Stimulated activated memory B cell treated with anti-CD40 and anti-IgM and Interleukin-4, amounts not matched to agents 10 μg/mL and 1 μg/mL and 100 μg/mL, for 72 hours (primary cell): ENCODE measurements around the gene ERF.

Experiments
- ATAC-seq: fragments of 150-1000 bp; cut with Tn5 transposase; 2 replicates; pipeline ENCODE4 v1.10.0; 2021
- H3K27ac Mint-ChIP-seq: one replicate; pipeline ENCODE4 v1.8.0; 2022; ENCODE audit warnings: mild to moderate bottlenecking, mixed read lengths
- H3K27me3 Mint-ChIP-seq: one replicate; pipeline ENCODE4 v1.8.0; 2022; ENCODE audit warnings: mixed read lengths
- H3K36me3 Mint-ChIP-seq: one replicate; pipeline ENCODE4 v1.8.0; 2022; ENCODE audit warnings: mixed read lengths
- H3K4me1 Mint-ChIP-seq: one replicate; pipeline ENCODE4 v1.8.0; 2022; ENCODE audit warnings: mixed read lengths
- H3K4me3 Mint-ChIP-seq: one replicate; pipeline ENCODE4 v1.8.0; 2022; ENCODE audit warnings: mild to moderate bottlenecking, moderate library complexity, mixed read lengths
- H3K9me3 Mint-ChIP-seq: one replicate; pipeline ENCODE4 v1.8.0; 2022; ENCODE audit warnings: mixed read lengths

Gene ERF

DNA sequence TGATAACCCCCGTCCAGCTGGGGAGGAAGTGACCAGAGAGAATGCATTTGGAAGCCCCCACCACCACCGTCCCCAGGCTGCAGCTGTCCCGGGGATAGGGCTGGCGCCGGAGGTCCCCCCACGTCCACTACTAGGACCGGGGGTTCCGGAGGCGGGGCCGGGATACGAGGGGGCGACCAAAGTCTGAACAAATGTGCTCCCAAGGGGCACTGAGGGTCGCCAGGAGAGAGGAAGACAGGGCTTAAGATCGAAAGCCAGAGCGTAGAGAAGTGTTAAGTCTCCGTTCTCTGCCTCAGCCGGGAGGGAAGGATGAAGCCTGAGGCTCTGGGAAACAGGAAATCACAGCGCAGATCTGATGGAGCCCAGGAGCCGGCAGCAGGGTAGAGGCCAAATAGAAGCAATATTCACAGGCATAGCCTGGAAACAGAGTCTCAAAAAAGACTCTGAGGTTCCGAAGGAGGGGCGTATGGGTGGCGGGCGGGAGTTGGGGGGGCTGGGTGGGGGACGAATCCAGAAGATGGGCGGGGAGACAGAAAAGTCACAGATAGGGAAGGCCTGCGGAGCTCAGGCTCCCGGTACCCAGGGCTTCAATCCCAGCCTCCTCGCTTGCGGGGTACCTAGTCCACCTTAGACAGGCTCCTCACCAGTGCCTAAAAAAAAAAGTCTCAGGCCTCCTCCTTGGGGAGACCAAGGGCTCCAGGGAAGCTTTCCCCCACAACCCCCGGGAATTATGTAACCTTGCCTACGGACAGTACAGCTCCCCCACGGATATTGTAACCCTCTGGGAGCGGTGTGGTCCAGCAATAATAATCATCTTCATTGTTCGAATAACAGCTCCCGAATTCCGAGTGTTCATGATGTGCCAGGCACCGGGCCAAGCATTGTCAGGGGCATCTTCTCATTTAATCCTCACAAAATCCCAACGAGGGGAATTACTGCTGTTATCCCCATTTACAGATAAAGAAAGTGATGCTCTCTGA, 1.1 kb upstream of the ERF start:
- Mint-ChIP-seq H3K9me3 (no peaks in the 10 kb centered on the region), H3K27ac (peak overlapping the region; percentile 95), H3K27me3 (peaks cover 16% of the 10 kb centered on the region), H3K4me3 (peak overlapping the region; percentile 98), H3K4me1 (peaks cover 35% of the 10 kb centered on the region), H3K36me3 (no peaks in the 10 kb centered on the region)
- no peak for ATAC-seq

DNA sequence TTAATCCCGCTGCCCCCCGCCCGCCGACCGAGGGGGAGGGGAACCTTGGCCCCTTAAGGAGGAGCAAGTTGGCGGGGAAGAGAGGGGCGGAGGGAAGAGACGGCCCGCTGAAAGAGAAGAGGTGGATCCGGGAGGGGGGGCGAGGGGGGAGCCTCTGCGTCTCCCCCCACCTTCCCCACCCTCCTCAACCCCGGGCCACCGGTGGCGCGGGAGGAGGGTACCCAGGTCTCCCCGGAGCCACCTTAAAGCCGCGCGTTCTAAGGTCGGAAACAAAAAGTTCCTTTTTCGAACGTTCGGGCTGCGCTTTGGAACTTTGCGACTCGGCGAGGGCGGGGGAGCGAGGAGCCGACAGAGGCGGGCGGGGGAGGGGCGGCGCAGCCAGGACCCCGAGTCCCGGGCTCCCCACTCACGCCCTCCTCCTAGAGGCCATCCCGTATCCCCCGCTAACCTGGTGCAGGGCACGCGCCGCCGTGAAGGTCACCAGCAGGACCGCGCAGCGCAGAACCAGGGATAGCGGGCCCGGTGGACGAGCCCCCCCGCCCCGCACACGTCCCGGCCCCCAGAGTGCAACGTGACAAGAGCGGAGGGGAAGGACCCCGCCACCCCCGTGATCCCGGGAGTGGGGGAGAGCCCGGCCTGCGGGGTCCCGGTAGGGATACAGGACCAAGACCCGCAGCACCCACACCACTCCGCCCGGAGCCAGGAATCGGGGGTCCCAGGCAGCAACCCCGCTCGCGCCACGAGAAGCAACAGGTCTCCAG, 659 bp downstream of the ERF start:
- peak overlapping the region; percentile 95 for H3K27ac Mint-ChIP-seq
- peaks cover under 1% of the 10 kb centered on the region for H3K36me3 Mint-ChIP-seq
- H3K4me1 Mint-ChIP-seq = peaks cover 35% of the 10 kb centered on the region
- ATAC-seq = peak; percentile 60
- peaks cover 16% of the 10 kb centered on the region for H3K27me3 Mint-ChIP-seq
- peak overlapping the region; percentile 98 for H3K4me3 Mint-ChIP-seq
- H3K9me3 Mint-ChIP-seq = no peaks in the 10 kb centered on the region

DNA sequence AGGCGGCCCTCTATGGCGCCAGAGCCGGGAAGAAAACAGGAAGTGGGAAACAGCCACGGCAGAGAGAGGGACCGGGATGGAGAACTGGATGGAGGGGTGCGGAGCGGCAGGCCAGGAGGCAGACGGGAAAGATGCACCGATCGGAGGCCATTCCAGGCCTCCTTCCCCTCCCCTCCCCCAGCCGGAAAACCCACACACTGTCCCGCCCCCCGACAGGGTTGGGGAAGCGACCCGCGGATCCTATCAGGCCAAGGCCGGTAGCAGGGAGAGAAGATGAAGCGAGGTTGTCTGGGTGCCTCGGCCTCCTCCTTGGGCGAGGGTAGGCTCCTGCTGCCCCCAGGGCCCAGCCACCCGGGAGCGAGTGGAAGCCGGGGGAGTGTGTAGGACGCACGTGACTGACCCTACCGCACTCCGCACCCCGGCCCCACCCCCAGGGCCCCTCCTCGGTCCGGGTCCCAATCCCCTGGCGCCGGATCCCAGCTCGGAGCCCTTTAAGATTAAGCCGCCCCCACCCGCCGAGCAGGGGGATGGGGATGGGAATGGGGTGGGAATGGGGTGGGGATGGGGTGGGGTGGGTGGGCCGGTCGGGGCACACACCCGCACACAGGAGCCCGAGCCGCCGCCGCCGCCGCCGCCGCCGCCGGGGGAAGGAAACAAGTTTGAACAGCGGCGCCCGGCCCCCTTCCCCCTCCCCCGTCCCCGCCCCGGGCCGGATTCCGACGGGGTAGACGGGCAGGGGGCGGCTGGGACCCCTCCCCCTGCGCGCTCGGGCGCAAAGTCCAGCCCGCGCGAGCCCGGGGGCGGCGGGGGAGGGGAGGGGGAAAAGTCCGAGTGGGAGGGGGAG, 1.5 kb downstream of the ERF start:
- Mint-ChIP-seq H3K4me1 (peaks cover 41% of the 10 kb centered on the region), H3K27me3 (peaks cover 16% of the 10 kb centered on the region), H3K9me3 (no peaks in the 10 kb centered on the region), H3K4me3 (peak overlapping the region; percentile 98), H3K36me3 (peaks cover 6% of the 10 kb centered on the region), H3K27ac (peak overlapping the region; percentile 95)
- peak; percentile 50 for ATAC-seq

DNA sequence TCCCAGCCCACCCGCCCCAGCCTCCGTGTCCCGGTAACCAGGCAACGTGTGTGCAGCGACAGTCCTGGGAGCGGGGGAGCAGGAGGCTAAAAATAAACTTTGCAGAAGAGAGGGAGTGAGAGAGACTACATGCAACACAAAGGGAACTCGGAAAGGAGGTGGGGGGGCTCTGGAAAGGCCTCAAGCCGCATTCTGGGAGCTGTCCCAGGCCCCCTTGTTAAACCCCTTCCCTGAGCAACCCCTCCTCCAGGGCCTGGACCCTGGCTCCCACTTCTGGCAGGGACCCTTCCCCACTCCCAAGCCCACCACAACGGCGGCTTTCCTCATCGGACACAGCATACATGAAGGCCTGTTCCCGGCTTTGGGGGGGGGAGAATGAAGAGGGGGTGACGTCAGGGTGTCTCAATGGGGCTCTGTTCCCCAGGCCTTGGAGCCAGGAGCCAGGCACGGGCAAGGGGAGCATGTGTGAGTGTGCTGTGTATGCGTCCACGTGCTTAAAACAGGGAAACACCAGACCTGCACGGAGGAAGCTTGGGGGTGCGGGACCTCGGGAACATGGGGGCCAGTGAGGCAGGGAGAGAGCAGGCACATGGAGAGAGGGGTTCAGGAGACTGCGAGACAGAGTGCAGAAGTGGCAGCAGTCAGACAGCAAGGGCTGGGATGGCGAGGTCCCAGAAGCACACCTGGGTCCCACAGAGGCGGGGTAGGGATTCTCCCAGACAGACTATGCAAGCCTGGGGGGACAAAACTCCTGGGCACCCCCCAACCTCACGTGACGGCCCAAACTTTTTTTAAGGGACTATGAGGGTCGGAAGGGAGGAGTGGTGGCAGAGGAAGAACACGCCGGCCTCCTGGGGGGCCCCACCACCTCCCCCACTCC, 2.3 kb downstream of the ERF start:
- H3K27ac Mint-ChIP-seq = peak overlapping the region; percentile 95
- H3K27me3 Mint-ChIP-seq = peaks cover 16% of the 10 kb centered on the region
- peak overlapping the region; percentile 98 for H3K4me3 Mint-ChIP-seq
- peaks cover 6% of the 10 kb centered on the region for H3K36me3 Mint-ChIP-seq
- peaks cover 41% of the 10 kb centered on the region for H3K4me1 Mint-ChIP-seq
- no peak for ATAC-seq
- H3K9me3 Mint-ChIP-seq = no peaks in the 10 kb centered on the region

DNA sequence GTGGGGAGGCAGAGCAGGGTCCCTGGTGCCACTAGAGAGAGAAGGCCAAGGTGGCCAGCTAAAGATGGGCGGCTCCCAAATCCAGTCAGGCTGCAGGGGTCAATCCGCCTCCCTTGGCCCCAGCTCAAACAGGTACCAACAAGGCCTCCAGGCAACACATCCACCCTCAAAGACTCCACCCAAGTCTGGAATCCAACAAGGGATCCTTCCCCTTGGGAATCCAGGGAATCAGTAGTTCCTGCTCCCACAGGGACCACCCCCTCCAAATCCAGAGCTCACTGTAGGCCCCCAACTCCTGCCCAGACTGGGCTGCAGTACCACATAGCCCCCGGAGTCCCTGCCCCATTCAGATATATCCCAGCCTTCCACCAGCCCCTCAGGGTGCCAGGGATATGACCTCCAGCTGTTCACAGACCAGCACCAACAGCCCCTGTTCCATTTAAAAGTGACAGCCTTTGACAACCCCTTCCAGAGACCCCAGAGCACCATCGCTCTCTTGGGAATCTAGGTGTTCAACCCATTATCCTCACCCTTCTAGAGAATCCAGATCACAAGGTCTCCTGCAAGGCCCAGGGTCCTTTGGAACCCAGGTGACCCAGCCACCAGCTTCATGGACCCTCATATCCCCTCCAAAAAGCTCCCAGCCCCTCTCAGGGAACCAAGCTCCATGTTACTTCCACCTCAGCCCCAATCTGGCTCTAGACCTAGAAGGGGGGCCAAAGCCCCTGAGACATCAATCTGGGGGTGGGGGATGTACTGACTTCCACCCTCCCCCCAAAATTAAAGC, 3.2 kb downstream of the ERF start:
- Mint-ChIP-seq H3K9me3 (no peaks in the 10 kb centered on the region), H3K36me3 (peaks cover 6% of the 10 kb centered on the region), H3K27me3 (peaks cover 14% of the 10 kb centered on the region), H3K4me1 (peaks cover 43% of the 10 kb centered on the region), H3K4me3 (peak overlapping the region; percentile 98), H3K27ac (peak overlapping the region; percentile 95)
- no peak for ATAC-seq

DNA sequence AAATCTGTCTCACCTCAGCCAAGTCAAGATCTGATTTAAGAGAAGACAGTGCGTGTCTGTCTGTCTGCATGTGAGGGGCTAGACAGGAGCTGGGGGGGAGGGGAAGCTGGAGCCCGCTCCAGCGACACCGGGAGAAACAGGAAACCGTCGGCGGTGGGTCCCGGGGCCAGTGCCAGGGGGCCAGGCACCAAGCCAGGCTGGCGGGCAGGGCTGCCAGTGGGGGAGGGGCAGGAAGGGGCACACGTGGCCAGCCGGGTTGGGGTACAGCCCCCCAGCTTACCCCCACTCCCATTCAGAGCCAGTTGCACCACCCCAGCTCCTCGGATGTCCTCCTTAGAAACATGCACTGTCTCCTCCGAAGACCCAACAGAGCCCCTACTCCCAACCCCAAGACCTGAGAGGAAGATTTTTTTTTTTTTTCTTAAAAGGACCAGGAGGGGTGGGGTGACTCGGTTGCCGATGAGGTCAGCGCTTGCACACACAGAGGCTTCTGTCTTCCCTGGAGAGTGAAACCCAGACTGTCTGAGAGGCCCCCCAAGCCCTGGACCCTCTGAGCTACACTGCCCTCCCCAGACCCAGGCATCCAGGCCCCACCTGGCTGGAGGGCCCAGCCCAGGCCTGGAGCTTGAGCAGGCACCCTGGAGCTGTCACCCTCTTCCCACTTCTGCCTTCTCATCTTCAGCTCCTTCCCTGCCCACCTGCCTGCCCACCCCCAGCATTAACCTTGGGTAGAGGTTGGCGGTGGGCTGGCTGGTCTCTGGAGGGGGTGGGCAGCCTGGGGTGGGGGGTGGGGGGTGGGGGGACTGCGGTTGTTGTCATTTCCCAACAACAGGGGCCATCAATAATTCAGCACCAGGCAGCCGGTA, 4.0 kb downstream of the ERF start:
- peaks cover 6% of the 10 kb centered on the region for H3K36me3 Mint-ChIP-seq
- no peak overlapping the region for H3K27ac Mint-ChIP-seq
- peaks cover 41% of the 10 kb centered on the region for H3K4me1 Mint-ChIP-seq
- no peak overlapping the region for H3K4me3 Mint-ChIP-seq
- peaks cover 5% of the 10 kb centered on the region for H3K27me3 Mint-ChIP-seq
- no peaks in the 10 kb centered on the region for H3K9me3 Mint-ChIP-seq
- no peak for ATAC-seq

DNA sequence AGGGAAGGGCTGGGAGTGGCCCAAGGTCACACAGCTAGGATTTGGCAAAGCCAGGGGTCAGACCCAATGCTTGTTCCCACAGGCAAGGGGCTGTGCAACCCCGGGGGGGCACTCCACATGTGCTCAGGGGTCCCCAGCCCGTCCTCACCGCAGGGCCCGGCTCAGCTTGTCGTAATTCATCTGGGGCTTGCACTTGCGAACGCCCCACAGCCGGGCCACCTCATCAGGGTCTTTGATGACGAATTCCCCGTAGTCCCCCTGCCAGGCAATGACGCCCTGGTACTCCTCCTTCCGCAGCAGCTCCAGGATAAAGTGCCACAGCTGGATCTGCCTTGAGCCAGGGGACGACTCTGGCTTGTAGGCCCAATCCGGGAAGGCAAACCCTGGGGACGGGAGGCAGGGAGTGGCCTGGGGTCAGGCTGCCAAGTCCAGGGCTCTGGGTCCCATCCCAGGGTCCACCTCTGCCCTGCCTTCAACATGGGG, 4.7 kb downstream of the ERF start:
- no peak overlapping the region for H3K27ac Mint-ChIP-seq
- H3K9me3 Mint-ChIP-seq = no peaks in the 10 kb centered on the region
- no peaks in the 10 kb centered on the region for H3K27me3 Mint-ChIP-seq
- H3K4me3 Mint-ChIP-seq = no peak overlapping the region
- H3K4me1 Mint-ChIP-seq = peaks cover 38% of the 10 kb centered on the region
- ATAC-seq = no peak
- peaks cover 6% of the 10 kb centered on the region for H3K36me3 Mint-ChIP-seq

DNA sequence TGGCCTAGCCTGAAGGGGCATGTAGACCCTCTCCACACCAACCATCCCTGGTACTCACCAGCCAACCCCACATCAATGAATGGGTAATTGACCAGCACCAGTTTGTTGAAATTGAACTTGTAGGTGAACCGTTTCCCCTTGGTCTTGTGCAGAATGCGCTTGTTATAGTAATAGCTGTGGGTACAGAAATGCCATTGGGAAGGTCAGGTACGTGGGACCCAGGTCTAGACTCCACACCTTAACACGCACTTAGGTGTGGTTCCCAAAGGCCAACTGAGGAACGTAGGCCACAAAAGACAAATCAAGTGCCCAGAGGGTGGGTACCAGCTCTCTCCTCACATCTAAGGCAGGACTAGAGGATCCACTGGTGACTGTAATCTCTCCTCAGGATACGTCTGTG, 5.2 kb downstream of the ERF start:
- Mint-ChIP-seq H3K9me3 (no peaks in the 10 kb centered on the region), H3K4me3 (no peak overlapping the region), H3K27ac (no peak overlapping the region), H3K4me1 (peaks cover 42% of the 10 kb centered on the region), H3K36me3 (peaks cover 6% of the 10 kb centered on the region), H3K27me3 (no peaks in the 10 kb centered on the region)
- no peak for ATAC-seq

DNA sequence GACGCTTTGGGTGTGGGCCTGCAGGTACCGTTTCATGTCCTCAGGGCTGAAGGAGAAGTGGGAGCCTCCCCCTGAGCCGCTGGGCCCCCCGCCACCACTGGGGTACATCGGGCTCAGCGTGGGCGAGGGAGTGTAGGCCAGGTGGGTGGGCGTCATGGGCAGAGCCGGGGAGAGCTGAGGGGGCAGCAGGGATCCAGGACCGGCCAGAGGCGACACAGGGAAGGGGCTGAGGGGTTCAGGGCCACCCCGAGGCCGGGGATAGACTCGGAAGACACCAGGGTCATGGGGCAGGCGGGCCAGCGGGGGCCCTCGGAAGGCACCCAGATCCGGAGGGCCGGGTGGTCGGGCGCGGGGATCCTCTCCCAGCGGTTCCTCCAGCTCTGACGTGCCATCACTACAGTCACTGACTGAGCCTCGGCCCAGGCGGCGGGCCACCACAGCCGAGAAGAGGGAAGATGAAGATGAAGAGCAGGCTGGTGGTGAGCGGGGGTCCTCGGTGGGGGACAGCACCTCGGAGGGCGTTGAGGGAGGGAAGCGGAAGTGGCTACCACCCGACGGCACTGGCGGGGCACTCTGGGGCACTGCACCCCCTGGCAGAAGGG, 5.7 kb downstream of the ERF start:
- H3K4me1 Mint-ChIP-seq = peaks cover 47% of the 10 kb centered on the region
- peaks cover 6% of the 10 kb centered on the region for H3K36me3 Mint-ChIP-seq
- no peaks in the 10 kb centered on the region for H3K27me3 Mint-ChIP-seq
- H3K27ac Mint-ChIP-seq = no peak overlapping the region
- H3K4me3 Mint-ChIP-seq = no peak overlapping the region
- H3K9me3 Mint-ChIP-seq = no peaks in the 10 kb centered on the region
- no peak for ATAC-seq

DNA sequence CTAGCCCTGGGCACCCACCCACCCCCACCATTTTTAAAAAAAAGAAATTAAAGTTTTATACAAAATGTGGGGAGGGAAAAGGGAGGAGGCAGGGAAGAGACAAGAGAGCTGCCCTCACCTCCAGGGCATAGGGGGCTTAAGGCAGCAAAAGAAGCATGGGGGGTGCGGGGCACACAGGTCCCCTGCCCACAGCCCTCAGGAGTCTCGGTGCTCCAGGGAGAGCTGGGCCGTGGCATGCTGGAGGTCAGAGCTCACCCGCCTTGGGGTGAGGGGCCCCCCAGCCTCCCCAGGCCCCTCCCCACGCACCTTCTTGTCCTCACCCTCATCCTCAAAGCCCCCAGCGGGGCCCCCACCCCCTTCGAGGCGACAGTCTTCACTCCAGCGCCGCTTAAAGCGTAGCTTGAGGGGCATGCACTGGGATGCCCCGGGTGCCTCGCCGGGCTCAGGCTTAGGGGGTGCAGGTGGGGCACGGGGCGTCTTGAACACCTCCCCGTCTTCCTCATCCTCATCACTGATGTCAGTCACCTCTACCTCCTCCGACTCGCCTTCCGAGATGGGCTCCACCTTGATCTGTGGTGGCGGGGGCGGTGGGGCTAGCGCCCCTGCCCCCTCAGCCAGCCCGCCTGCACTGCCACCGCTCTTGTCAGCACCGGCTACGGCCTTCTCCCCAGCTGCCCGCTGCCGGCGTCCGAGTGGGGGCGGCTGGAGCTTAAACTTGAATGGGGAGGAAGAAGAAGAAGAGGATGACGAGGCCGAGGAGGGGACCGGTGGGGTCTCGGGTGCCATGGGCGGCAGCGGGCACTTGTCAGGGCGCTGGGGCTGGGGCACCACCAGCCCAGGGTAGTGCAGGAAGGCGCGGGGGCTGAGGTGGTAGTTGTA, 6.4 kb downstream of the ERF start:
- no peaks in the 10 kb centered on the region for H3K27me3 Mint-ChIP-seq
- ATAC-seq = no peak
- H3K36me3 Mint-ChIP-seq = peaks cover 6% of the 10 kb centered on the region
- H3K4me3 Mint-ChIP-seq = no peak overlapping the region
- no peaks in the 10 kb centered on the region for H3K9me3 Mint-ChIP-seq
- peaks cover 50% of the 10 kb centered on the region for H3K4me1 Mint-ChIP-seq
- no peak overlapping the region for H3K27ac Mint-ChIP-seq

DNA sequence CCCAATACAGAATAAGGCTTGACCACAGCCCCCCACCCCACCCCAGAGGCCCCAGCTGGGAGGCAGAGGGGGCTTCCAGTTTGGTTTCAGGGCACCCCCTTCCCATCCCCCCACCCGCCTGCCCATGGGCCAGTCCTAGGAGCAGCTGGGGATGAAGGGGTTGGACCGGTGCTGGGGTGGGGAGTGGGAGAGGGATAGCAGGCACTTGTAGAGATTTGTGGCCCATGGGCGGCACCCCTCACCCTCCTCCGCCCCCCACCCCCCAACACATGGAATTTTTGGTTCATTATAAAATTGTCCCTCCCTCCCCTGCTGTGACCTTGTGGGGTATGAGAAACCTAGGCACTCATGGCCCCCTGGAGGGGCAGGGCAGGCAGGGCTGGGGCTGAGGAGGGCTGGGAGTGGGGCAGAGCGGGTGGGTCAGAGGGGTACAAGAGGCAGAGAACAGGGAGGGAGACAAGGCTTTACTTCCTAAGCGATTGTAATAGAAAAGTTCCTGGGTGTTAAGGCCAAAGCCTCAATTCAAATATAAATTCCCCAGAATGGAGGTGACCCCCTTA, 7.2 kb downstream of the ERF start:
- Mint-ChIP-seq H3K9me3 (no peaks in the 10 kb centered on the region), H3K36me3 (peaks cover 6% of the 10 kb centered on the region), H3K27ac (no peak overlapping the region), H3K4me1 (peaks cover 48% of the 10 kb centered on the region), H3K27me3 (no peaks in the 10 kb centered on the region), H3K4me3 (no peak overlapping the region)
- ATAC-seq = no peak
